IMR-90 (cell line): Measurements from ENCODE around the gene LMAN2. TPM values are rescaled to one million over a fixed set of nuclear protein-coding genes. Genes with fewer than 3 reads are reported as not detected.
"Not testable (repeated sequence)": the region's sequence is repeated elsewhere in the genome, so short reads cannot be mapped to it uniquely, and the experiment has no call there.

Source experiments
- ATAC-seq: fragments of 200-7000 bp; cut with Tn5 transposase; 2 replicates; pipeline ENCODE4 v1.9.1; 2020; ENCODE audit warnings: low read depth, mild to moderate bottlenecking, moderate library complexity
- BruUV-seq: library from RNA; stranded (reverse); fragments of 400-500 nt; replicated peaks from 2 replicates; lab custom pipeline; 2021; lab: Mats Ljungman, UMichigan
- CTCF ChIA-PET: fragments of 300-600 bp; formaldehyde crosslinking; extraction: SDS; loops from one replicate; lab custom pipeline; 2021; ENCODE audit warnings: antibody characterized with exemption; lab: Yijun Ruan, JAX
- POLR2A ChIA-PET: fragments of 300-600 bp; sonication (Branson Sonifier 250); formaldehyde crosslinking; loops from one replicate; lab custom pipeline; 2022; ENCODE audit warnings: antibody characterized with exemption; ENCODE audit not compliant: unreplicated experiment; lab: Charles Lee
- DNase-seq: peaks from one replicate; pipeline ENCODE4 v3.0.0; 2013
- H2AFZ ChIP-seq: replicated peaks from 2 replicates; pipeline ENCODE3; 2013; ENCODE audit warnings: low read length, mild to moderate bottlenecking; ENCODE audit not compliant: poor library complexity
- H2AK5ac ChIP-seq: 2 replicates; pipeline ENCODE4 v1.6.1; 2013; ENCODE audit warnings: low read depth, low read length, inconsistent platforms
- H2AK9ac ChIP-seq: replicated peaks from 2 replicates; pipeline ENCODE3; 2013; ENCODE audit warnings: mild to moderate bottlenecking, low read depth, low read length, moderate library complexity; ENCODE audit not compliant: poor library complexity
- H2BK120ac ChIP-seq: 2 replicates; pipeline ENCODE4 v1.6.1; 2013; ENCODE audit warnings: low read depth, low read length, inconsistent platforms
- H2BK15ac ChIP-seq: 3 replicates; pipeline ENCODE4 v1.6.1; 2013; ENCODE audit warnings: low read depth, low read length, inconsistent platforms
- H2BK20ac ChIP-seq: 2 replicates; pipeline ENCODE4 v1.6.1; 2013; ENCODE audit warnings: low read depth, mild to moderate bottlenecking, inconsistent platforms, low read length, moderate library complexity
- H2BK5ac ChIP-seq: 2 replicates; pipeline ENCODE4 v1.6.1; 2013; ENCODE audit warnings: mild to moderate bottlenecking, low read depth, low read length, inconsistent platforms; ENCODE audit not compliant: poor library complexity, severe bottlenecking
- H3K14ac ChIP-seq: replicated peaks from 2 replicates; pipeline ENCODE4 v1.6.1; 2013; ENCODE audit warnings: low read depth, low read length, inconsistent platforms
- H3K18ac ChIP-seq: 2 replicates; pipeline ENCODE4 v1.6.1; 2013; ENCODE audit warnings: low read depth, low read length, control low read depth
- H3K23ac ChIP-seq: 2 replicates; pipeline ENCODE4 v1.6.1; 2013; ENCODE audit warnings: low read depth, low read length, inconsistent platforms
- H3K27ac ChIP-seq: 2 replicates; pipeline ENCODE4 v1.5.1; 2013; ENCODE audit warnings: mild to moderate bottlenecking, control low read depth, low read length; ENCODE audit not compliant: insufficient read depth
- H3K27me3 ChIP-seq: 2 replicates; pipeline ENCODE4 v1.6.1; 2013; ENCODE audit warnings: low read length; ENCODE audit not compliant: control insufficient read depth, insufficient read depth
- H3K36me3 ChIP-seq: 2 replicates; pipeline ENCODE4 v1.6.1; 2013; ENCODE audit warnings: low read length, mixed read lengths; ENCODE audit not compliant: control insufficient read depth, insufficient read depth
- H3K4ac ChIP-seq: 2 replicates; pipeline ENCODE4 v1.6.1; 2013; ENCODE audit warnings: low read depth, low read length, inconsistent platforms
- H3K4me1 ChIP-seq: 2 replicates; pipeline ENCODE4 v1.6.1; 2013; ENCODE audit warnings: low read length, mixed read lengths; ENCODE audit not compliant: control insufficient read depth, insufficient read depth
- H3K4me2 ChIP-seq: 2 replicates; pipeline ENCODE4 v1.6.1; 2013; ENCODE audit warnings: low read depth, mild to moderate bottlenecking, control low read depth, low read length, moderate library complexity
- H3K4me3 ChIP-seq: 2 replicates; pipeline ENCODE4 v1.5.1; 2013; ENCODE audit warnings: low read depth, mild to moderate bottlenecking, control low read depth, low read length, moderate library complexity; ENCODE audit not compliant: insufficient read depth
- H3K56ac ChIP-seq: 2 replicates; pipeline ENCODE4 v1.6.1; 2013; ENCODE audit warnings: low read length, inconsistent platforms; ENCODE audit not compliant: insufficient read depth; ENCODE audit errors: extremely low read depth
- H3K79me1 ChIP-seq, 2 experiments: 2 replicates each; pipeline ENCODE4 v1.6.1; 2013; ENCODE audit warnings: low read length in 2 of 2, inconsistent platforms in 1 of 2, low read depth in 1 of 2
- H3K9ac ChIP-seq: 2 replicates; pipeline ENCODE4 v1.6.1; 2013; ENCODE audit warnings: low read depth, low read length, control low read depth
- H3K9me1 ChIP-seq: 2 replicates; pipeline ENCODE4 v1.6.1; 2013; ENCODE audit warnings: low read length, inconsistent platforms; ENCODE audit not compliant: insufficient read depth
- H3K9me3 ChIP-seq: 2 replicates; pipeline ENCODE4 v1.6.1; 2013; ENCODE audit warnings: low read length; ENCODE audit not compliant: control insufficient read depth, insufficient read depth
- H4K20me1 ChIP-seq: 2 replicates; pipeline ENCODE4 v1.6.1; 2013; ENCODE audit warnings: low read length, inconsistent platforms; ENCODE audit not compliant: insufficient read depth
- H4K5ac ChIP-seq: 2 replicates; pipeline ENCODE4 v1.6.1; 2013; ENCODE audit warnings: mild to moderate bottlenecking, low read depth, low read length, control low read depth
- H4K8ac ChIP-seq, 2 experiments: 2 replicates each; pipeline ENCODE4 v1.6.1; 2013; ENCODE audit warnings: low read depth in 2 of 2, low read length in 2 of 2, control low read depth in 1 of 2, inconsistent platforms in 1 of 2
- H4K91ac ChIP-seq: 2 replicates; pipeline ENCODE4 v1.6.1; 2013; ENCODE audit warnings: low read depth, low read length, inconsistent platforms; ENCODE audit not compliant: insufficient read depth
- WGBS, 2 experiments: methylation state at CpG; one replicate each; pipeline versions ENCODE4 v1.1.5 to v1.1.7; 2013; ENCODE audit warnings: missing lambda C conversion rate in 2 of 2; ENCODE audit not compliant: insufficient read length in 1 of 2; ENCODE audit errors: extremely low coverage in 2 of 2; 5-methylcytosine and 5-hydroxymethylcytosine counted together
- dilution Hi-C: fragments of 300-500 bp; cut with HindIII; formaldehyde crosslinking; loops from one replicate; pipeline ENCODE4 v1.14.3; 2018; ENCODE audit warnings: low sequenced_read_pairs; ENCODE audit not compliant: unreplicated experiment
- in situ Hi-C: fragments of 300-500 bp; cut with MboI; formaldehyde crosslinking; loops from 3 replicates; pipeline ENCODE4 v1.14.3; 2019; ENCODE audit warnings: low sequenced_read_pairs, inconsistent platforms, mixed read lengths
- intact Hi-C: fragments of 100-400 bp; cut with micrococcal nuclease; formaldehyde crosslinking; loops from 2 replicates; pipeline ENCODE4 v1.10.0; 2022
- polyA plus RNA-seq, 3 experiments: library from polyadenylated mRNA; depleted of rRNA; stranded (reverse); fragments of >200 nt; gene quantifications; 2 replicates each; pipeline ENCODE4 v1.2.3, GENCODE V29; 2012; ENCODE audit warnings: low replicate concordance in 1 of 3
- total RNA-seq: library from RNA; depleted of rRNA; stranded (reverse); fragments of >200 nt; gene quantifications from 2 replicates; pipeline ENCODE4 v1.2.3, GENCODE V29; 2012

Gene LMAN2
- total and polyA plus RNA-seq, 2 of the 4 experiments (the other 2 are of a cell fraction): 253 to 303 TPM

DNA sequence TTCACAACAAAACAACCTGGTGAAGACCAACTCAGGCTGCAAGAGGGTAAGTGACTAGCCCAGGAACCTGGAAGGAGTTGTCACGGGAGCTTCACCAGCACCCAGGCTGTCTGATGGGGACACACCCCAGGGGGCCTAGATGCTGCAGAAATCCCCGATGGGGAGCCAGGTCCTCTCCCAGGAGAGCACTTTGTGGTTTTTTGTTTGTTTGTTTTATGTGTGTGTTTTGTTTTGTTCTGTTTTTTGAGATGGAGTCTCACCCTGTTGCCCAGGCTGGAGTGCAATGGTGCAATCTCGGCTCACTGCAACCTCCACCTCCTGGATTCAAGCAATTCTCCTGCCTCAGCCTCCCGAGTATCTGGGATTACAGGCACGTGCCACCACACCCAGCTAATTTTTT, 24.0 kb upstream of the LMAN2 start:
- POLR2A ChIA-PET, BruUV-seq, ATAC-seq: not testable (repeated sequence)

More for the DNA sequence above, 24.0 kb upstream of the LMAN2 start:
- H3K23ac ChIP-seq, H3K27ac ChIP-seq, DNase-seq, H4K5ac ChIP-seq, H4K20me1 ChIP-seq, H2BK5ac ChIP-seq, H3K56ac ChIP-seq, H3K4me2 ChIP-seq, H4K91ac ChIP-seq, H3K27me3 ChIP-seq, H3K9me1 ChIP-seq, H2AK5ac ChIP-seq, H3K4me1 ChIP-seq, H2AFZ ChIP-seq, H3K36me3 ChIP-seq, H3K18ac ChIP-seq, H2BK15ac ChIP-seq, H2BK20ac ChIP-seq, H3K4ac ChIP-seq, H4K8ac ChIP-seq, in situ Hi-C loops, H3K9ac ChIP-seq, intact Hi-C loops, H2AK9ac ChIP-seq, H3K9me3 ChIP-seq, H3K14ac ChIP-seq, dilution Hi-C loops, H2BK120ac ChIP-seq, H3K79me1 ChIP-seq, H3K4me3 ChIP-seq: not testable (repeated sequence)
- WGBS, 2 experiments: no CpG with 5 or more reads among the region's 5 CpGs
- CTCF ChIA-PET: interaction anchor here (0.6 kb wide), 1 partner anchor 9 kb away, joined by 4 read pairs; no protein-coding TSS in a partner anchor
